Measurements from ENCODE around the gene AQP12A. TPM values are rescaled to one million over a fixed set of nuclear protein-coding genes. Genes with fewer than 3 reads are reported as not detected.

AQP12A gene
- total RNA-seq, 1 donor from 2014 or later, result not detected

DNA sequence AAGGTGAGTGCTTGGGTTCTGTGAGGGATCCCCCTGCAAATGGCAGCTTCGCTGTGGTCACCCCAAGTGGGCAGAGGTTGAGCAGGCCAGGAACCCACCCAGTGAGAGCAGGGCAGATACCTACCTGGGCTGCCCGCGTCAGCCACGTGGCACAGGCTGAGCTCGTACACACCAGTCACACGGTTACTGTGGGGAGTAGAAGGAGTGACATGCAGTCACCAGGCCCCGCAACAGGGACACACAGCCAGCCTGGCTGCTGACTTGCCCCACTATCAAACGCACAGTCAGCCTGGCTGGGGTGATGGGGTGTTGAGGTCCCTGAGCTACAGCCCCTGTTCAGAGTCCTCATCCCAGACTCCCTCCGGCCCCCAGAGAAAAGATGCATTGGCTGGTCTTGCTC is 32.2 kb downstream of the AQP12A start:
- H3K27ac ChIP-seq, result no peak overlapping the region
- TF ChIP-seq, protein P1, sequence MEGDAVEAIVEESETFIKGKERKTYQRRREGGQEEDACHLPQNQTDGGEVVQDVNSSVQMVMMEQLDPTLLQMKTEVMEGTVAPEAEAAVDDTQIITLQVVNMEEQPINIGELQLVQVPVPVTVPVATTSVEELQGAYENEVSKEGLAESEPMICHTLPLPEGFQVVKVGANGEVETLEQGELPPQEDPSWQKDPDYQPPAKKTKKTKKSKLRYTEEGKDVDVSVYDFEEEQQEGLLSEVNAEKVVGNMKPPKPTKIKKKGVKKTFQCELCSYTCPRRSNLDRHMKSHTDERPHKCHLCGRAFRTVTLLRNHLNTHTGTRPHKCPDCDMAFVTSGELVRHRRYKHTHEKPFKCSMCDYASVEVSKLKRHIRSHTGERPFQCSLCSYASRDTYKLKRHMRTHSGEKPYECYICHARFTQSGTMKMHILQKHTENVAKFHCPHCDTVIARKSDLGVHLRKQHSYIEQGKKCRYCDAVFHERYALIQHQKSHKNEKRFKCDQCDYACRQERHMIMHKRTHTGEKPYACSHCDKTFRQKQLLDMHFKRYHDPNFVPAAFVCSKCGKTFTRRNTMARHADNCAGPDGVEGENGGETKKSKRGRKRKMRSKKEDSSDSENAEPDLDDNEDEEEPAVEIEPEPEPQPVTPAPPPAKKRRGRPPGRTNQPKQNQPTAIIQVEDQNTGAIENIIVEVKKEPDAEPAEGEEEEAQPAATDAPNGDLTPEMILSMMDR (IDR thresholded peaks at IDR 0.05), result no peak
- no peak for TF ChIP-seq EZH2 (IDR thresholded peaks at IDR 0.05)
- no peak for TF ChIP-seq EZH2phosphoT487 (IDR thresholded peaks at IDR 0.05)
- no peaks in the 10 kb centered on the region for H3K4me1 ChIP-seq
- H2AFZ ChIP-seq (replicated peaks), result no peak overlapping the region
- no peaks in the 10 kb centered on the region for H4K20me1 ChIP-seq (ENCODE audit: low read depth)
- H3K4me1 Mint-ChIP-seq, result no peaks in the 10 kb centered on the region
- no peaks in the 10 kb centered on the region for H3K79me2 ChIP-seq (ENCODE audit: low read depth)
- no peak overlapping the region for H3K9ac ChIP-seq
- no peaks in the 10 kb centered on the region for H3K9me3 Mint-ChIP-seq
- no peak overlapping the region for H3K4me2 ChIP-seq
- no peak for DNase-seq (ENCODE audit: low spot score)
- no peaks in the 10 kb centered on the region for H3K9me3 ChIP-seq (ENCODE audit: low read depth)
- no peak overlapping the region for H3K4me3 Mint-ChIP-seq
- H3K4me3 ChIP-seq, result no peak overlapping the region
- no peak overlapping the region for H3K27ac Mint-ChIP-seq
- H3K36me3 Mint-ChIP-seq, result no peaks in the 10 kb centered on the region
- H3K36me3 ChIP-seq, result no peaks in the 10 kb centered on the region
- no peaks in the 10 kb centered on the region for H3F3A ChIP-seq (ENCODE audit: low read depth)
- H3K27me3 ChIP-seq, result no peaks in the 10 kb centered on the region
- peaks cover 5% of the 10 kb centered on the region for H3K27me3 Mint-ChIP-seq (ENCODE audit: insufficient read depth, low read depth)

DNA sequence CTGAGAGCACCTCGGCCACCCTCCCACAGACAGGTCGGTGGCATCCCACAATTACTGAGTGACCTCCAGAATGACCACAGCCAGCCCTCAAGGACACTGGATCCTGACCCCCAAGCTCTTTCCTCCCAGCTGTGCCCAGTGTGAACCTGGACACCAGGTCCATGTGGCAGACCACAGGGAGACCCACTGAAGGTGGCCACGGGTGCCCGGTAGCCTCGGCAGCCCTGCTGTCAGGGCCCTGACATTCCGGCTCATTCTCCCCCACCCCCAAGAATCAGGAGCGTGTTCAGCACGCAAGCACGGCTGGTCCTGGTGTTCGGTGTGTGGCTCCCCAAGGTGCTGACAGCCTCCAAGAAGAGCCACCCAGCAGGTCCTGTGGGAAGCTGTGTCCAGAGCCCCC is 32.8 kb downstream of the AQP12A start:
- no peak overlapping the region for H3K4me3 Mint-ChIP-seq
- H3K79me2 ChIP-seq (ENCODE audit: low read depth), result no peaks in the 10 kb centered on the region
- no peaks in the 10 kb centered on the region for H3K36me3 Mint-ChIP-seq
- no peaks in the 10 kb centered on the region for H4K20me1 ChIP-seq (ENCODE audit: low read depth)
- H3K4me1 ChIP-seq, result no peaks in the 10 kb centered on the region
- TF ChIP-seq, protein P1 (IDR thresholded peaks at IDR 0.05), result no peak
- TF ChIP-seq EZH2 (IDR thresholded peaks at IDR 0.05), result no peak
- no peak for TF ChIP-seq EZH2phosphoT487 (IDR thresholded peaks at IDR 0.05)
- peaks cover 5% of the 10 kb centered on the region for H3K27me3 Mint-ChIP-seq (ENCODE audit: insufficient read depth, low read depth)
- no peak overlapping the region for H3K4me3 ChIP-seq
- H3K27ac ChIP-seq, result no peak overlapping the region
- H3K4me2 ChIP-seq, result no peak overlapping the region
- H3K4me1 Mint-ChIP-seq, result no peaks in the 10 kb centered on the region
- H3K27ac Mint-ChIP-seq, result no peak overlapping the region
- no peak for DNase-seq (ENCODE audit: low spot score)
- no peaks in the 10 kb centered on the region for H3K36me3 ChIP-seq
- no peaks in the 10 kb centered on the region for H3K9me3 Mint-ChIP-seq
- H2AFZ ChIP-seq (replicated peaks), result no peak overlapping the region
- H3K9ac ChIP-seq, result no peak overlapping the region
- H3F3A ChIP-seq (ENCODE audit: low read depth), result no peaks in the 10 kb centered on the region
- H3K9me3 ChIP-seq (ENCODE audit: low read depth), result no peaks in the 10 kb centered on the region
- no peaks in the 10 kb centered on the region for H3K27me3 ChIP-seq

DNA sequence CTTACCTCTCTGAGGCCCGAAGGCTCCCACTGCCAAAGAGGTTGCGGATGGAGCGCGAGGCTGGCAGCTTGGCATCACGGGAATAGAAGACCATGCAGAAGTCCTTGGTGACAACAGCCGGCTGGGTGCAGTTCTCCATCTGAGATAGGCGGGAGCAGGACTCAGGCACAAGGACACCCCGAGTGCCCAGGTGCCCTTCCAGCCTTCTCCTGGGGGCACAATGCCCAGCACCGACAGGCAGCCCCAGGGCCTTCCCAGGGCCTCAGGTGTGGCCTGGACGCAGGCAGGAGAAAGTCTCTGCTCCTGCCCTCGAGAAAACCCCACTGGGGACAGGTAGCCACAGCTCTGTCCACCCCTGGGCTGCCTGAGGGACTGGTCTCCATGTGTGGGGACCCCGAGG is 33.6 kb downstream of the AQP12A start:
- H3K4me1 ChIP-seq, result no peaks in the 10 kb centered on the region
- no peak overlapping the region for H2AFZ ChIP-seq (replicated peaks)
- H3K79me2 ChIP-seq (ENCODE audit: low read depth), result no peaks in the 10 kb centered on the region
- H3K27ac ChIP-seq, result no peak overlapping the region
- H3K9me3 ChIP-seq (ENCODE audit: low read depth), result no peaks in the 10 kb centered on the region
- no peaks in the 10 kb centered on the region for H3K36me3 ChIP-seq
- TF ChIP-seq EZH2phosphoT487 (IDR thresholded peaks at IDR 0.05), result no peak
- TF ChIP-seq, protein P1 (IDR thresholded peaks at IDR 0.05), result no peak
- no peak for TF ChIP-seq EZH2 (IDR thresholded peaks at IDR 0.05)
- no peak overlapping the region for H3K4me3 ChIP-seq
- no peak overlapping the region for H3K27ac Mint-ChIP-seq
- no peaks in the 10 kb centered on the region for H3K27me3 ChIP-seq
- no peaks in the 10 kb centered on the region for H3K36me3 Mint-ChIP-seq
- DNase-seq (ENCODE audit: low spot score), result no peak
- no peaks in the 10 kb centered on the region for H3K4me1 Mint-ChIP-seq
- H3K9me3 Mint-ChIP-seq, result no peaks in the 10 kb centered on the region
- peaks cover 5% of the 10 kb centered on the region for H3K27me3 Mint-ChIP-seq (ENCODE audit: insufficient read depth, low read depth)
- H3K4me2 ChIP-seq, result no peak overlapping the region
- no peak overlapping the region for H3K9ac ChIP-seq
- H3F3A ChIP-seq (ENCODE audit: low read depth), result no peaks in the 10 kb centered on the region
- no peak overlapping the region for H3K4me3 Mint-ChIP-seq
- no peaks in the 10 kb centered on the region for H4K20me1 ChIP-seq (ENCODE audit: low read depth)
